NK-92 treated with Interleukin-12 subunit alpha and Interleukin-12 subunit beta, amount 100 ng/mL, for 24 hours (cell line): ENCODE results near the gene EXOSC5.
"Not testable (repeated sequence)": the region's sequence is repeated elsewhere in the genome, so short reads cannot be mapped to it uniquely, and the experiment has no call there.

Experiments used
- DNase-seq: peaks from one replicate; lab custom pipeline; 2025; lab: John Stamatoyannopoulos, UW

The EXOSC5 gene

GRCh38 chr19:41405776-41406175, 8.6 kb upstream of the EXOSC5 start:
- DNase-seq = no peak

- no peak for DNase-seq
Observed at GRCh38 chr19:41403181-41403970, 6.2 kb upstream of the EXOSC5 start.

GRCh38 chr19:41402010-41402409, 4.9 kb upstream of the EXOSC5 start:
- no peak for DNase-seq

- no peak for DNase-seq
Observed at GRCh38 chr19:41401483-41401882, 4.3 kb upstream of the EXOSC5 start.

- no peak for DNase-seq
Observed at GRCh38 chr19:41399525-41399924, 2.4 kb upstream of the EXOSC5 start.

GRCh38 chr19:41399091-41399490, 1.9 kb upstream of the EXOSC5 start:
- DNase-seq = no peak

GRCh38 chr19:41398598-41398997, 1.4 kb upstream of the EXOSC5 start:
- no peak for DNase-seq

GRCh38 chr19:41398050-41398418, 875 bp upstream of the EXOSC5 start:
- no peak for DNase-seq

- no peak for DNase-seq
Observed at GRCh38 chr19:41395355-41395754, 1.8 kb downstream of the EXOSC5 start.

- DNase-seq = no peak
Observed at GRCh38 chr19:41392775-41393174, 4.4 kb downstream of the EXOSC5 start.

GRCh38 chr19:41391618-41392017, 5.5 kb downstream of the EXOSC5 start:
- DNase-seq = no peak

- DNase-seq = no peak
Observed at GRCh38 chr19:41386442-41386841, 10.7 kb downstream of the EXOSC5 start.

- DNase-seq = no peak
Observed at GRCh38 chr19:41384351-41384750, 12.8 kb downstream of the EXOSC5 start.

GRCh38 chr19:41381536-41381935, 15.6 kb downstream of the EXOSC5 start:
- DNase-seq = not testable (repeated sequence)

- DNase-seq = no peak
Observed at GRCh38 chr19:41377977-41378709, 19.0 kb downstream of the EXOSC5 start.

- DNase-seq = no peak
Observed at GRCh38 chr19:41376998-41377365, 20.2 kb downstream of the EXOSC5 start.

- DNase-seq = no peak
Observed at GRCh38 chr19:41376241-41376997, 20.7 kb downstream of the EXOSC5 start, which contains the start of gene TMEM91. Gene TMEM91 (plus strand): TSS chr19:41376533. CDS start chr19:41378310, 1,777 bp downstream.

GRCh38 chr19:41373993-41374392, 23.2 kb downstream of the EXOSC5 start:
- no peak for DNase-seq

- DNase-seq = no peak
Observed at GRCh38 chr19:41372501-41372900, 24.7 kb downstream of the EXOSC5 start.

GRCh38 chr19:41371541-41371940, 25.6 kb downstream of the EXOSC5 start:
- no peak for DNase-seq

- not testable (repeated sequence) for DNase-seq
Observed at GRCh38 chr19:41371119-41371518, 26.0 kb downstream of the EXOSC5 start.

GRCh38 chr19:41369769-41370168, 27.4 kb downstream of the EXOSC5 start:
- no peak for DNase-seq

- no peak for DNase-seq
Observed at GRCh38 chr19:41367848-41368301, 29.3 kb downstream of the EXOSC5 start.
